DND-41 (cell line): ENCODE data around the gene SLAMF1.

Source experiments
- ATAC-seq: fragments of 200-7000 bp; cut with Tn5 transposase; 3 replicates; pipeline ENCODE4 v1.9.1; 2021; ENCODE audit warnings: low read depth; ENCODE audit not compliant: insufficient read depth
- DNase-seq: peaks from one replicate; pipeline ENCODE4 v3.0.0-alpha.2; 2020
- H2AFZ ChIP-seq: 2 replicates; pipeline ENCODE4 v1.6.0; 2012; ENCODE audit warnings: low read depth, low read length
- H3K27ac ChIP-seq: 2 replicates; pipeline ENCODE4 v1.5.1; 2012; ENCODE audit warnings: low read length, inconsistent platforms
- H3K27me3 ChIP-seq: fragments of 200-600 bp; sonication (generic); 2 replicates; pipeline ENCODE4 v1.6.0; 2012; ENCODE audit warnings: low read length, mild to moderate bottlenecking, inconsistent platforms; ENCODE audit not compliant: insufficient read depth, poor library complexity
- H3K36me3 ChIP-seq: 2 replicates; pipeline ENCODE4 v1.5.1; 2012; ENCODE audit warnings: low read length, inconsistent platforms; ENCODE audit not compliant: insufficient read depth
- H3K4me1 ChIP-seq: 2 replicates; pipeline ENCODE4 v1.5.1; 2012; ENCODE audit warnings: mild to moderate bottlenecking, low read length; ENCODE audit not compliant: insufficient read depth
- H3K4me2 ChIP-seq: 2 replicates; pipeline ENCODE4 v1.6.0; 2012; ENCODE audit warnings: mild to moderate bottlenecking, moderate library complexity, low read length, inconsistent platforms; ENCODE audit not compliant: insufficient read depth
- H3K4me3 ChIP-seq, 2 experiments: fragments of 200-600 bp in 1 of 2; shearing (Covaris generic) in 1 of 2; 2 replicates each; pipeline ENCODE4 v1.5.1; 2012 to 2016; ENCODE audit warnings: inconsistent platforms in 2 of 2, low read length in 2 of 2, mild to moderate bottlenecking in 2 of 2, low read depth in 1 of 2, moderate library complexity in 1 of 2
- H3K79me2 ChIP-seq: 2 replicates; pipeline ENCODE4 v1.6.0; 2012; ENCODE audit warnings: low read length, inconsistent platforms; ENCODE audit not compliant: insufficient read depth
- H3K9ac ChIP-seq: 2 replicates; pipeline ENCODE4 v1.6.0; 2012; ENCODE audit warnings: low read depth, mild to moderate bottlenecking, inconsistent platforms, low read length, moderate library complexity
- H3K9me3 ChIP-seq: 2 replicates; pipeline ENCODE4 v1.5.1; 2012; ENCODE audit warnings: low read length, moderate library complexity, mild to moderate bottlenecking, inconsistent platforms; ENCODE audit not compliant: insufficient read depth, severe bottlenecking
- H4K20me1 ChIP-seq: 2 replicates; pipeline ENCODE4 v1.6.0; 2012; ENCODE audit warnings: low read length; ENCODE audit not compliant: insufficient read depth
- CTCF ChIP-seq: IDR thresholded peaks from 2 replicates; pipeline ENCODE4 v1.5.1; 2012; ENCODE audit warnings: borderline replicate concordance, low read length, moderate library complexity, mild to moderate bottlenecking; ENCODE audit not compliant: poor library complexity, severe bottlenecking; ENCODE audit errors: extremely low read depth
- EZH2 ChIP-seq: IDR thresholded peaks from 3 replicates; pipeline ENCODE4 v1.6.1; 2012; ENCODE audit warnings: borderline replicate concordance, low read depth, mild to moderate bottlenecking, moderate library complexity, low read length, inconsistent platforms; ENCODE audit not compliant: severe bottlenecking

Gene SLAMF1

GRCh38 chr1:160576390-160576789 lies 70.5 kb downstream of the SLAMF1 start:
- H3K9ac ChIP-seq, result no peak overlapping the region
- H3K27ac ChIP-seq, result no peak overlapping the region
- no peaks in the 10 kb centered on the region for H4K20me1 ChIP-seq
- no peak for ATAC-seq
- no peak for DNase-seq
- H3K4me3 ChIP-seq, result no peak overlapping the region
- no peaks in the 10 kb centered on the region for H3K27me3 ChIP-seq
- H2AFZ ChIP-seq, result no peak overlapping the region
- H3K4me2 ChIP-seq, result no peak overlapping the region; the same call in 1 of the 2 replicates
- peaks cover 41% of the 10 kb centered on the region for H3K4me1 ChIP-seq
- no peaks in the 10 kb centered on the region for H3K36me3 ChIP-seq
- H3K79me2 ChIP-seq, result 0 out of 2 replicates have a peak, but pooled peaks cover 3% of the 10 kb centered on the region
- TF ChIP-seq EZH2, result no peak
- no peak for TF ChIP-seq CTCF
- H3K9me3 ChIP-seq, result no peaks in the 10 kb centered on the region

- Histone ChIP-seq H3K27ac (no peak overlapping the region), H3K4me2 (no peak overlapping the region), H3K9ac (no peak overlapping the region), H3K4me1 (peaks cover 40% of the 10 kb centered on the region), H3K9me3 (no peaks in the 10 kb centered on the region), H3K27me3 (no peaks in the 10 kb centered on the region), H2AFZ (no peak overlapping the region), H3K4me3 (no peak overlapping the region), H3K79me2 (0 out of 2 replicates have a peak, but pooled peaks cover 3% of the 10 kb centered on the region), H4K20me1 (no peaks in the 10 kb centered on the region), H3K36me3 (no peaks in the 10 kb centered on the region)
- TF ChIP-seq EZH2, result no peak
- TF ChIP-seq CTCF, result no peak
- no peak for DNase-seq
- ATAC-seq, result no peak
These were observed 71.7 kb downstream of the SLAMF1 start for GRCh38 chr1:160575112-160575664.

GRCh38 chr1:160570840-160571239 lies 76.0 kb downstream of the SLAMF1 start:
- 0 out of 2 replicates have a peak, but pooled peaks cover 3% of the 10 kb centered on the region for H3K79me2 ChIP-seq
- TF ChIP-seq EZH2 (no peak), CTCF (no peak)
- H3K4me1 ChIP-seq, result peaks cover 45% of the 10 kb centered on the region
- H3K9ac ChIP-seq, result no peak overlapping the region
- ATAC-seq, result no peak
- no peak for DNase-seq
- 0 out of 2 replicates have a peak overlapping the region, but pooled peaks have one; percentile 9 for H3K27ac ChIP-seq
- no peaks in the 10 kb centered on the region for H3K27me3 ChIP-seq
- H2AFZ ChIP-seq, result no peak overlapping the region
- H3K36me3 ChIP-seq, result no peaks in the 10 kb centered on the region
- no peaks in the 10 kb centered on the region for H3K9me3 ChIP-seq
- no peak overlapping the region for H3K4me2 ChIP-seq
- no peaks in the 10 kb centered on the region for H4K20me1 ChIP-seq
- H3K4me3 ChIP-seq, result no peak overlapping the region
